HEK293 (cell line): ENCODE results near the gene H2BK1.

Experiments used
- AEBP2 ChIP-seq: fragments of 450-650 bp; formaldehyde crosslinking; IDR thresholded peaks from 2 replicates; pipeline ENCODE4 v1.5.1; 2016; ENCODE audit warnings: missing biosample characterization, missing genetic modification characterization, borderline replicate concordance
- GLI4 ChIP-seq: fragments of 450-650 bp; formaldehyde crosslinking; IDR thresholded peaks from 2 replicates; pipeline ENCODE4 v1.5.1; 2016; ENCODE audit warnings: missing biosample characterization, missing genetic modification characterization
- GLIS2 ChIP-seq: fragments of 450-650 bp; formaldehyde crosslinking; IDR thresholded peaks from 2 replicates; pipeline ENCODE4 v1.5.1; 2016; ENCODE audit warnings: missing biosample characterization, missing genetic modification characterization
- IKZF3 ChIP-seq: fragments of 450-650 bp; IDR thresholded peaks from 2 replicates; pipeline ENCODE4 v1.5.0; 2018; ENCODE audit warnings: missing biosample characterization, mild to moderate bottlenecking, missing genetic modification characterization, moderate library complexity
- SETDB1 ChIP-seq: IDR thresholded peaks from one replicate; pipeline ENCODE4 v1.6.1; 2017; ENCODE audit warnings: mild to moderate bottlenecking, low read length, moderate library complexity, mixed read lengths; ENCODE audit not compliant: insufficient read length
- ZBTB11 ChIP-seq: fragments of 450-650 bp; formaldehyde crosslinking; conservative IDR thresholded peaks from 2 replicates; pipeline ENCODE4 v1.5.1; 2016; ENCODE audit warnings: low read depth, missing biosample characterization, missing genetic modification characterization
- ZFHX2 ChIP-seq: fragments of 450-650 bp; formaldehyde crosslinking; conservative IDR thresholded peaks from 2 replicates; pipeline ENCODE4 v1.5.1; 2016; ENCODE audit warnings: missing biosample characterization, missing genetic modification characterization
- ZNF140 ChIP-seq: fragments of 450-650 bp; formaldehyde crosslinking; IDR thresholded peaks from 2 replicates; pipeline ENCODE4 v1.5.1; 2016; ENCODE audit warnings: missing biosample characterization, missing genetic modification characterization
- ZNF202 ChIP-seq: fragments of 450-650 bp; formaldehyde crosslinking; IDR thresholded peaks from 2 replicates; pipeline ENCODE4 v1.5.1; 2016; ENCODE audit warnings: missing biosample characterization, missing genetic modification characterization, borderline replicate concordance
- ZNF391 ChIP-seq: fragments of 450-650 bp; formaldehyde crosslinking; IDR thresholded peaks from 2 replicates; pipeline ENCODE4 v1.5.1; 2016; ENCODE audit warnings: low read depth, missing biosample characterization, missing genetic modification characterization, borderline replicate concordance
- ZNF513 ChIP-seq: fragments of 450-650 bp; IDR thresholded peaks from 2 replicates; pipeline ENCODE4 v1.5.1; 2018; ENCODE audit warnings: missing biosample characterization, missing genetic modification characterization
- ZNF549 ChIP-seq: fragments of 450-650 bp; IDR thresholded peaks from 2 replicates; pipeline ENCODE4 v1.5.1; 2018; ENCODE audit warnings: missing biosample characterization, missing genetic modification characterization, mild to moderate bottlenecking, inconsistent platforms, moderate library complexity
- ZNF555 ChIP-seq: fragments of 450-650 bp; formaldehyde crosslinking; conservative IDR thresholded peaks from 2 replicates; pipeline ENCODE4 v1.5.1; 2017; ENCODE audit warnings: missing biosample characterization, mild to moderate bottlenecking, missing genetic modification characterization, inconsistent platforms
- ZNF624 ChIP-seq: fragments of 450-650 bp; formaldehyde crosslinking; IDR thresholded peaks from 2 replicates; pipeline ENCODE4 v1.5.1; 2017; ENCODE audit warnings: missing biosample characterization, missing genetic modification characterization
- ZNF639 ChIP-seq: fragments of 450-650 bp; formaldehyde crosslinking; IDR thresholded peaks from 2 replicates; pipeline ENCODE4 v1.5.1; 2016; ENCODE audit warnings: missing biosample characterization, missing genetic modification characterization
- ZNF654 ChIP-seq: fragments of 450-650 bp; formaldehyde crosslinking; IDR thresholded peaks from 2 replicates; pipeline ENCODE4 v1.5.1; 2016; ENCODE audit warnings: low read depth, missing biosample characterization, missing genetic modification characterization
- ZNF664 ChIP-seq: fragments of 450-650 bp; formaldehyde crosslinking; IDR thresholded peaks from 2 replicates; pipeline ENCODE4 v1.5.1; 2016; ENCODE audit warnings: missing biosample characterization, missing genetic modification characterization
- ZNF692 ChIP-seq: fragments of 450-650 bp; formaldehyde crosslinking; IDR thresholded peaks from 2 replicates; pipeline ENCODE4 v1.5.1; 2016; ENCODE audit warnings: missing biosample characterization, missing genetic modification characterization
- ZNF701 ChIP-seq: fragments of 450-650 bp; formaldehyde crosslinking; IDR thresholded peaks from 2 replicates; pipeline ENCODE4 v1.5.1; 2016; ENCODE audit warnings: missing biosample characterization, missing genetic modification characterization
- ZNF785 ChIP-seq: fragments of 450-650 bp; formaldehyde crosslinking; IDR thresholded peaks from 2 replicates; pipeline ENCODE4 v1.5.1; 2016; ENCODE audit warnings: missing biosample characterization, missing genetic modification characterization

H2BK1 gene

GRCh38 chr7:151248346-151249033 lies 38.2 kb upstream of the H2BK1 start, which contains the start of gene SMARCD3 (continued):
- TF ChIP-seq ZNF639 (tag by site-specific recombination) (peak; percentile 42), ZFHX2 (tag by site-specific recombination) (peak; percentile 72), ZNF391 (tag by site-specific recombination) (no peak), IKZF3 (tag by site-specific recombination) (0 out of 2 replicates have a peak, but pooled peaks have one; percentile 8), ZBTB11 (0 out of 2 replicates have a peak, but pooled peaks have one; percentile 22), ZNF692 (peak; percentile 40; the same call in 1 of the 2 replicates), ZNF549 (tag by site-specific recombination) (no peak), ZNF654 (tag by site-specific recombination) (no peak), GLI4 (tag by site-specific recombination) (0 out of 2 replicates have a peak, but pooled peaks have one; percentile 42), ZNF785 (tag by site-specific recombination) (no peak), ZNF140 (tag by site-specific recombination) (no peak), ZNF701 (tag by site-specific recombination) (no peak), SETDB1 (no peak), ZNF555 (no peak), GLIS2 (tag by site-specific recombination) (peak; percentile 80), ZNF624 (no peak), ZNF202 (tag by site-specific recombination) (no peak), ZNF513 (tag by site-specific recombination) (no peak), AEBP2 (tag by site-specific recombination) (no peak), ZNF664 (tag by site-specific recombination) (no peak)
